Peyer's patch (tissue), 4 donors: Measurements from ENCODE around the gene PRXL2B. TPM values are rescaled to one million over a fixed set of nuclear protein-coding genes. Genes with fewer than 3 reads are reported as not detected.

ENCODE experiments used
- DNase-seq, 3 donors: peaks; one replicate each; pipeline ENCODE4 v3.0.0-alpha.2; 2017 to 2019
- H3K27ac ChIP-seq, 4 donors: fragments of 200-600 bp; sonication (generic); one replicate each; pipeline ENCODE4 v1.5.1; 2016 to 2019
- H3K27me3 ChIP-seq, 2 donors: fragments of 200-600 bp; sonication (generic); one replicate each; pipeline ENCODE4 v1.5.1; 2019
- H3K36me3 ChIP-seq, 3 donors: fragments of 200-600 bp; sonication (generic); one replicate each; pipeline ENCODE4 v1.5.1; 2016 to 2019
- H3K4me1 ChIP-seq, 4 donors: fragments of 200-600 bp; sonication (generic); one replicate each; pipeline ENCODE4 v1.5.1; 2016 to 2019
- H3K4me3 ChIP-seq, 4 donors: fragments of 200-600 bp; sonication (generic); 1 replicate in 3 of 4; 2 replicates in 1 of 4; pipeline ENCODE4 v1.5.1; 2016 to 2019; ENCODE audit warnings: mild to moderate bottlenecking in 1 of 4
- H3K9me3 ChIP-seq, 4 donors: fragments of 200-600 bp; sonication (generic); one replicate each; pipeline ENCODE4 v1.5.1; 2016 to 2019; ENCODE audit warnings: mild to moderate bottlenecking in 1 of 4
- POLR2A ChIP-seq, 2 donors: fragments of 450-650 bp; IDR thresholded peaks; one replicate each; pipeline ENCODE4 v1.5.1; 2017; ENCODE audit warnings: antibody characterized with exemption in 2 of 2, mild to moderate bottlenecking in 2 of 2, moderate library complexity in 2 of 2
- total RNA-seq, 4 donors: library from RNA; depleted of rRNA; stranded (reverse); fragments of >200 nt; gene quantifications; one replicate each; pipeline ENCODE4 v1.1.0, GENCODE V29; 2016
- TF ChIP-seq, protein P1 (sequence below), 6 experiments: fragments of 450-650 bp in 4 of 6; fragments of 200-600 bp in 2 of 6; sonication (generic) in 1 of 6; IDR thresholded peaks; one replicate each; pipeline ENCODE4 v1.5.1; 2017 to 2019; ENCODE audit warnings: antibody characterized with exemption in 6 of 6, mild to moderate bottlenecking in 3 of 6, moderate library complexity in 1 of 6

PRXL2B gene
- total RNA-seq, 4 donors from 2014 or later = 41.3 to 79.5 (median 59.0) TPM

DNA sequence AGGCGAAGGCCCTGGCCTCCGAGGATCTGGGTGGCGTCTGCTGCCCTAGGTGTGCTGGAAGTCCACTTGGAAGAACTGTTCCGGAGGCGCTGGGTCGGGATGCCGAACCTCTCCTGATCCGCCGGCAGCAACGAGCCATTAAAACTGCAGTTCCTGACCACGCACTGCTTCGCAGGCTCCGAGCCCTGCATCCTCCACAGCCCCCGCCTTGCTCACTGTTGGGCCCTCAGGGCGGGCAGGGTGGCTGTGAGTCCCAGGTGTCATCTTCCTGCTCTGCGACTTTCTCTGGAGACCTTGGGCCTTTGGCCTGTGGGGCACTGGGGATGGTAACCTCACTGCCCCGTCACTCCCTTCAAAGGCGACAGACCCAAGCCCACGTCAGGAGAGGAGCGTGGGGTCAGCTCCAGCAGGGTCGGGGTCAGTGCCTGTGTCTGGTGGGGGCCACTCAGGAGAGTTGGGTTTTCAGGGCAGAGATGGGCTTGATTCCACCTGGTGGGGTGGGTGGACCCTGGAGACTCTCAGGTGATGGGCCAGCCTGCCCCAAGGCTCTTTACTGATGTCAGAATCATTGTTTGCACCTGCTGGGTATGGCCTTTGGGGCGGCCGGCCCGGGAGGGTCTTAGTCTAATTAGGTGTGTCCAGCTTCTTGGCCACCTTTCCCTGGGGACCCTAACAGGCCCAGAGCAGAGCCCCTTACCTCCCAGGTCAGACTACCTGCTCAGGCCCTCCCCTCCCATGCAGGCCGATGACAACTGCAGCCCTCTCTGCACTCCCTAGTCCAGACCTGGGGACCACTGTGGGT is 3.1 kb downstream of the PRXL2B start:
- Histone ChIP-seq H3K4me1 (peaks cover 0 to 45% (median 13%) of the 10 kb centered on the region in 4 donors), H3K4me3 (no peak overlapping the region), H3K9me3 (no peaks in the 10 kb centered on the region), H3K27me3 (no peaks in the 10 kb centered on the region), H3K36me3 (peaks cover 0 to 14% (median 0%) of the 10 kb centered on the region in 3 donors), H3K27ac (no peak overlapping the region)
- DNase-seq = peak in 1 of 3 donors; percentile 45
- no peak for TF ChIP-seq POLR2A (IDR thresholded peaks at IDR 0.05)
- TF ChIP-seq, protein P1, sequence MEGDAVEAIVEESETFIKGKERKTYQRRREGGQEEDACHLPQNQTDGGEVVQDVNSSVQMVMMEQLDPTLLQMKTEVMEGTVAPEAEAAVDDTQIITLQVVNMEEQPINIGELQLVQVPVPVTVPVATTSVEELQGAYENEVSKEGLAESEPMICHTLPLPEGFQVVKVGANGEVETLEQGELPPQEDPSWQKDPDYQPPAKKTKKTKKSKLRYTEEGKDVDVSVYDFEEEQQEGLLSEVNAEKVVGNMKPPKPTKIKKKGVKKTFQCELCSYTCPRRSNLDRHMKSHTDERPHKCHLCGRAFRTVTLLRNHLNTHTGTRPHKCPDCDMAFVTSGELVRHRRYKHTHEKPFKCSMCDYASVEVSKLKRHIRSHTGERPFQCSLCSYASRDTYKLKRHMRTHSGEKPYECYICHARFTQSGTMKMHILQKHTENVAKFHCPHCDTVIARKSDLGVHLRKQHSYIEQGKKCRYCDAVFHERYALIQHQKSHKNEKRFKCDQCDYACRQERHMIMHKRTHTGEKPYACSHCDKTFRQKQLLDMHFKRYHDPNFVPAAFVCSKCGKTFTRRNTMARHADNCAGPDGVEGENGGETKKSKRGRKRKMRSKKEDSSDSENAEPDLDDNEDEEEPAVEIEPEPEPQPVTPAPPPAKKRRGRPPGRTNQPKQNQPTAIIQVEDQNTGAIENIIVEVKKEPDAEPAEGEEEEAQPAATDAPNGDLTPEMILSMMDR (IDR thresholded peaks at IDR 0.05) = no peak

DNA sequence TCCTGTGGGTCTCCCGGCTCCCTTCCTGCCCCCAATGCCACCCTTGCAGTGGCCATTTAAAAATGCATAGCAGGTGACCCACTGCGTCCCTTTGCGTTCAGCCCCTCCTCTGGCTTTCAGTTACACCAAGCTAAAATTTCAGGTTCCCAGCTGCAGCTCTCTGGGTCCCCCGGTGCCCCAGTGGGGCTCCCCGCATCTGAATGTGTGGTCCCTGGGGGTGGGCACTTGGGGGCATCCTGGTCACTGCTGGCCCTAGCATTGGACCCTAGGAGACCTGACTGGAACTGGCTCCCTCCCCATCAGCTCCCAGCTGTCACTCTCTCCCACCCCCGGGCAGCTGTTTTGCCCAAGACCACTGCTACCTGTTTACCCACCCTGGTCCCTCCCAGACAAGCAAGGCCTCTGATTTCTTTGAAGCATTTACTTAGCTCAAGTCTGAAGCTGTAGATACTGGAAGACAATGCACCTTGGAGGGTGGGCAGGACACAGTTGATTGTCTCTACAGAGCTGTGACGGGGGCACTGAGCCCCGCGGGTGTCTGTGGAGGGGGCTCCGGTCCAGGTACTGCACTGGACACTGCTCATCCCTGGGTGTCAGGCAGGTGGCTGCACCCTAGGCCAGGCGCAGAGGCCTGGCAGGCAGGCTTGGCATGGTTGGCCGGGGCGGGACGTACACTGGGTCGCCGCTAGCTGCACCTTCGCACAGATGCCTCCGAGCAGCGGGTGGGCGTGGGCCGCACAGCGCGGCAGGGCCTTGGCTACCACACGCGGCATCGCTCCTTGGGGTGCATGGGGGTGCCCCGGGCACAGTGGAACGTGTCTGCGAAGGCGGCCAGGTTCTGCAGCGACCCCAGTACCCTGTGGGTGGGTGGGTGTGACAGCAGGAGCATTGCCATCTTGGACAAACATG is 3.9 kb downstream of the PRXL2B start:
- H3K4me1 ChIP-seq = peaks cover 0 to 37% (median 8%) of the 10 kb centered on the region in 4 donors
- H3K27me3 ChIP-seq = no peaks in the 10 kb centered on the region
- peak in 2 of 3 donors; percentile 39 to 45 for DNase-seq
- H3K9me3 ChIP-seq = no peaks in the 10 kb centered on the region
- no peak overlapping the region for H3K4me3 ChIP-seq
- H3K36me3 ChIP-seq = peaks cover 0 to 14% (median 0%) of the 10 kb centered on the region in 3 donors
- TF ChIP-seq POLR2A (IDR thresholded peaks at IDR 0.05) = no peak
- TF ChIP-seq, protein P1 (IDR thresholded peaks at IDR 0.05) = no peak
- H3K27ac ChIP-seq = no peak overlapping the region

DNA sequence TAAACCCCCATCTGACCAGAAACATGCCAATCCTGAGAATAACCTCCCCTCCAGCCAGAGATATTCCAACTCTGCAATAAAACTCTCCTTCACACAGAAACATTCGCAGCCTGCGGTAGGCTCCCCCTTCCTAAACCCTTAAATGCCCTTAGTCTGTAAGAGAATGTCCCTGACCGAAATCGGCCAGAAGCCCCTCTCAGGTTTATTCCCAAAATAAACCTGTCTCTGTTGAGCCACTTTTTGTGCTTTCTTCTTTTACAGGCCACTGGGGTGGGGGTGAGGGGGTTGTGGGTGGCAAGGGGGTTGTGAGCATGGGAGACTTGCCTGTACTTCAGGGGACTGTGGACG is 4.6 kb downstream of the PRXL2B start:
- H3K4me3 ChIP-seq = no peak overlapping the region
- peaks cover 0 to 37% (median 8%) of the 10 kb centered on the region in 4 donors for H3K4me1 ChIP-seq
- DNase-seq = no peak
- peaks cover 0 to 14% (median 0%) of the 10 kb centered on the region in 3 donors for H3K36me3 ChIP-seq
- no peaks in the 10 kb centered on the region for H3K27me3 ChIP-seq
- TF ChIP-seq, protein P1 (IDR thresholded peaks at IDR 0.05) = no peak
- no peak for TF ChIP-seq POLR2A (IDR thresholded peaks at IDR 0.05)
- H3K27ac ChIP-seq = no peak overlapping the region
- H3K9me3 ChIP-seq = no peaks in the 10 kb centered on the region

DNA sequence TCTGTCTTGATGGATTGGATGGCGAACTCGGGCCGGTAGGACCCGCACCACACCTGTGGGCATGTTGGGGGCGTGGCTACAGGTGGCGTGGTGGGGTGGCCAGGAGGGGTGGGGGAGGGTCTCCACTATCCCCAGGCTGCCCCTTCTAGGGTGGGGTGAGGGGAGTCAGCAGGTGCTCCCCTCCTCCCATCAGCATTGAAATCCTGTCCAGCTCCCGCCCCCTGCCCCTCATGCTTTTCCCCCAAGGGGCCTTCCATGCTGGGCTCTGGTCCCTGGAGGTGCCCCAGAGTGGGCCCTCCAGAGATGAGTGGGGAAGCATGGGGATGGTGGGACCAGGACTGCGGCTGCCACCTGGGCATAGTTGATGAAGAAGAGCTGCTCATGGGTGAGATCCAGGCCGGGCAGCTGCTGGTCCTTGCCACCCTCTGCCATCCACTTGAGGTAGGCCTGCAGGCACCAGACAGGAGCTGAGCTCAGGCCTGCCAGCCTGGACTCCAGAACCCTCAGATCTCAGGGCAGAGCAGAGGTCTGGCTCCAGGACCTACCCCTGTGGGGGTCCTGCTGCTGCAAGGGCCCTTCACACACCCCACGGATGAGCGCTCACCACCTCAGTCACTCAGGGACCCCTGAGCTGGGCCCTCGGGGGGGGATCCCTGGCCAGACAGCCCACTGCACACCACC is 5.1 kb downstream of the PRXL2B start:
- Histone ChIP-seq H3K27ac (no peak overlapping the region), H3K9me3 (no peaks in the 10 kb centered on the region), H3K4me1 (peaks cover 0 to 37% (median 8%) of the 10 kb centered on the region in 4 donors), H3K4me3 (no peak overlapping the region), H3K36me3 (peaks cover 0 to 14% (median 0%) of the 10 kb centered on the region in 3 donors), H3K27me3 (no peaks in the 10 kb centered on the region)
- TF ChIP-seq, protein P1 (IDR thresholded peaks at IDR 0.05) = no peak
- no peak for TF ChIP-seq POLR2A (IDR thresholded peaks at IDR 0.05)
- peak in 2 of 3 donors; percentile 40 to 44 for DNase-seq

DNA sequence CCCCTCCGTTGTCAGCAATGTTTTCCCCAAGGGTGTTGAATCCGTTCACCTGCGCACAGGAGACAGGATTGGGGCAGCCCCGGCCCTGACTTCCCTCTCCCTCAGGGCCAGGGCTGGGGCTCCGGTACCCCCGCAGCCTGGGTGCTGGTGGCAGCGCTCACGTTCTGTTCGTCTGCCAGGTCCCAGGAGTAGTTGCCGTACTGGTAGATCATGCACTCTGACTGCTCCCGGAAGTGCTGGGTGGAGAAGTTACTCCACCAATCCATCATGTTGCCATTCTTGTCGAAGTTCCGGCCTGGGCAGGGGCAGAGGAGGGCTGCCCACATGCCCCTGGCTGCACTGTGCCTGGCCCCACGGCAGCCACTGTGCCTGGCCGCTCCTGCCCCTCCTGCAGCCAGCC is 6.1 kb downstream of the PRXL2B start:
- DNase-seq = peak in 2 of 3 donors; percentile 58 to 60

More for the DNA sequence above, 6.1 kb downstream of the PRXL2B start:
- H3K27me3 ChIP-seq = no peaks in the 10 kb centered on the region
- no peaks in the 10 kb centered on the region for H3K9me3 ChIP-seq
- peak overlapping the region in 1 of 4 donors; percentile 59 for H3K27ac ChIP-seq
- peak overlapping the region in 2 of 4 donors; percentile 17 to 29 for H3K4me3 ChIP-seq
- TF ChIP-seq POLR2A (IDR thresholded peaks at IDR 0.05) = peak; percentile 27 to 30
- TF ChIP-seq, protein P1 (IDR thresholded peaks at IDR 0.05) = no peak
- peaks cover 0 to 31% (median 4%) of the 10 kb centered on the region in 4 donors for H3K4me1 ChIP-seq
- peaks cover 0 to 14% (median 0%) of the 10 kb centered on the region in 3 donors for H3K36me3 ChIP-seq
